ENCODE results near the gene NR1D1. TPM values are rescaled to one million over a fixed set of nuclear protein-coding genes. Genes with fewer than 3 reads are reported as not detected.
"Not testable (repeated sequence)": the region's sequence is repeated elsewhere in the genome, so short reads cannot be mapped to it uniquely, and the experiment has no call there.

NR1D1 gene
- total RNA-seq, 1 experiment from 2014 or later: 63.7 TPM

DNA sequence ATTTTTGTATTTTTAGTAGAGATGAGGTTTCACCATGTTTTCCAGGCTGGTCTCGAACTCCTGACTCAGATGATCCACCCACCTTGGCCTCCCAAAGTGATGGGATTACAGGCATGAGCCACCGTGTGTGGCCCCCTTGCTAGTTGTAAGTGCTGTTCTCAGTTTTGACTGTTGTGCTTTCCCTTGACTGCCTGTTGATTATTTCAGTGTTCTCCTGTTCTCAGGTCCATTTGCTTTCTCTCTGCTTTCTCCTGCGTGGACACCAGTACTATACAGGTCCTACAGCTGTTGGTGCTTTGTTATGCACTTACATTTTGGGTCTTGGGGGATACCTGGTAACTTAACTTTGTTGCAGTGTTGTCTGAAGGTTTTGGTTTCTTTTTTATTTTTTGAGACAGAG lies 48.1 kb upstream of the NR1D1 start (continued):
- TF ChIP-seq SIN3A (IDR thresholded peaks at IDR 0.05; ENCODE audit: low read depth): no peak
- TF ChIP-seq, protein P1, sequence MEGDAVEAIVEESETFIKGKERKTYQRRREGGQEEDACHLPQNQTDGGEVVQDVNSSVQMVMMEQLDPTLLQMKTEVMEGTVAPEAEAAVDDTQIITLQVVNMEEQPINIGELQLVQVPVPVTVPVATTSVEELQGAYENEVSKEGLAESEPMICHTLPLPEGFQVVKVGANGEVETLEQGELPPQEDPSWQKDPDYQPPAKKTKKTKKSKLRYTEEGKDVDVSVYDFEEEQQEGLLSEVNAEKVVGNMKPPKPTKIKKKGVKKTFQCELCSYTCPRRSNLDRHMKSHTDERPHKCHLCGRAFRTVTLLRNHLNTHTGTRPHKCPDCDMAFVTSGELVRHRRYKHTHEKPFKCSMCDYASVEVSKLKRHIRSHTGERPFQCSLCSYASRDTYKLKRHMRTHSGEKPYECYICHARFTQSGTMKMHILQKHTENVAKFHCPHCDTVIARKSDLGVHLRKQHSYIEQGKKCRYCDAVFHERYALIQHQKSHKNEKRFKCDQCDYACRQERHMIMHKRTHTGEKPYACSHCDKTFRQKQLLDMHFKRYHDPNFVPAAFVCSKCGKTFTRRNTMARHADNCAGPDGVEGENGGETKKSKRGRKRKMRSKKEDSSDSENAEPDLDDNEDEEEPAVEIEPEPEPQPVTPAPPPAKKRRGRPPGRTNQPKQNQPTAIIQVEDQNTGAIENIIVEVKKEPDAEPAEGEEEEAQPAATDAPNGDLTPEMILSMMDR (IDR thresholded peaks at IDR 0.05 in 2 of 3, conservative IDR thresholded peaks at IDR 0.05 in 1 of 3; ENCODE audit: borderline replicate concordance in 1 of 3, insufficient read depth in 1 of 3, low read depth in 2 of 3, low read length in 2 of 3): no peak

DNA sequence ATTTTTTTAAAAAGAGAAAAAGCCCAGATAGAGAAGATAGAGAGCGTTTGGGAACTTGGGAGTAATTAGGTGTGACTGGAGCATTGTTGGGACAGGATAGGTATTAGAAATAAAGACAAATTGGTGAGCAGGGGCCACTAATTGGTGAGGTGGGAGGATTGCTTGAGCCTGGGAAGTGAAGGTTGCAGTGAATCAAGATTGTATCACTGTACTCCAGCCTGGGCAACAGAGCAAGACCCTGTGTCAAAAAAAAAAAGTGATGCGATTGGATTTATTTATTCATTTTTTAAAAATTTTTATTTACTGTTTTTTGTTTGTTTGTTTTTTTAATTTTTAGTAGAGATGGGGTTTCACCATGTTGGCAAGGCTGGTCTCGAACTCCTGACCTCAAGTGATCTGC lies 45.1 kb upstream of the NR1D1 start:
- no peak overlapping the region for H2AFZ ChIP-seq (ENCODE audit: low read depth, low read length, poor library complexity, severe bottlenecking)
- H3K4me2 ChIP-seq (ENCODE audit: low read length): no peak overlapping the region
- H3K4me3 ChIP-seq (replicated peaks in 1 of 2; ENCODE audit: low read depth in 1 of 2, low read length in 2 of 2): no peak overlapping the region
- intact Hi-C loops (cut with micrococcal nuclease): no loop called here
- no peaks in the 10 kb centered on the region for H3K9me3 ChIP-seq (ENCODE audit: control insufficient read depth in 1 of 2, insufficient read depth in 1 of 2, low read depth in 1 of 2, low read length in 2 of 2)
- H3K9ac ChIP-seq (ENCODE audit: low read length): no peak overlapping the region
- peaks cover 20 to 46% of the 10 kb centered on the region in 2 experiments for H3K36me3 ChIP-seq (ENCODE audit: control insufficient read depth in 1 of 2, insufficient read depth in 2 of 2, low read length in 2 of 2)
- DNase-seq (ENCODE audit: low read depth, low spot score) (no peak), ATAC-seq (no peak)
- RAD21 ChIA-PET (ENCODE audit: low non-redundant PET in 1 of 2, low total read pairs in 2 of 2, uncharacterized antibody in 2 of 2, unreplicated experiment in 2 of 2): no interaction called here
- H3K27ac ChIP-seq (ENCODE audit: low read depth, low read length): no peak overlapping the region
- no peaks in the 10 kb centered on the region for H3K9me2 ChIP-seq (ENCODE audit: insufficient read depth)
- POLR2A ChIA-PET: no interaction called here
- peaks cover 0 to 9% of the 10 kb centered on the region in 2 experiments; a peak in 3 of 4 replicates for H3K4me1 ChIP-seq (ENCODE audit: control insufficient read depth in 1 of 2, insufficient read depth in 2 of 2, low read length in 2 of 2)
- TF ChIP-seq CEBPB (IDR thresholded peaks at IDR 0.05; ENCODE audit: low read depth): no peak
- TF ChIP-seq, protein P1 (IDR thresholded peaks at IDR 0.05 in 2 of 3, conservative IDR thresholded peaks at IDR 0.05 in 1 of 3; ENCODE audit: borderline replicate concordance in 1 of 3, insufficient read depth in 1 of 3, low read depth in 2 of 3, low read length in 2 of 3): no peak
- no TSS peak for BruUV-seq (replicated peaks)
- CTCF ChIA-PET: no interaction called here
- peaks cover 78% of the 10 kb centered on the region for H3K79me2 ChIP-seq (ENCODE audit: insufficient read depth, low read length)
- H4K20me1 ChIP-seq (ENCODE audit: insufficient read depth): no peaks in the 10 kb centered on the region; the same call in 1 of the 2 replicates
- H3K27me3 ChIP-seq (ENCODE audit: insufficient read depth, low read length): no peaks in the 10 kb centered on the region

DNA sequence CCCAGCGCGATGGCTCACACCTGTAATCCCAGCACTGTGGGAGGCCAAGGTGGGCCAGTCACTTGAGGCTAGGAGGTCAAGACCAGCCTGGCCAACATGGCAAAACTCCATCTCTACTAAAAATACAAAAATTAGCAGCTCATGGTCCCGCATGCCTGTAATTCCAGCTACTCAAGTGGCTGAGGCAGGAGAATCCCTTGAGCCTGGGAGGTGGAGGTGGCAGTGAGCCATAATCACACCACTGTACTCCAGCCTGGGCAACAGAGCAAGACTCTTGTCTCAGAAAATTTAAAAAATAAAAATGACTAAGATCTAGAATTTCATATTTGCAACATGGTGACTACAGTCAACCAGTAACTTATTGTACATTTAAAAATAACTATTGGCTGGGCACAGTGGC lies 42.8 kb upstream of the NR1D1 start:
- H3K27me3 ChIP-seq (ENCODE audit: insufficient read depth, low read length); CTCF ChIA-PET; H4K20me1 ChIP-seq (ENCODE audit: insufficient read depth); DNase-seq (ENCODE audit: low read depth, low spot score); H3K4me2 ChIP-seq (ENCODE audit: low read length); H3K9me3 ChIP-seq (ENCODE audit: control insufficient read depth in 1 of 2, insufficient read depth in 1 of 2, low read depth in 1 of 2, low read length in 2 of 2); intact Hi-C loops (cut with micrococcal nuclease); H3K4me3 ChIP-seq (replicated peaks in 1 of 2; ENCODE audit: low read depth in 1 of 2, low read length in 2 of 2); H3K27ac ChIP-seq (ENCODE audit: low read depth, low read length); H2AFZ ChIP-seq (ENCODE audit: low read depth, low read length, poor library complexity, severe bottlenecking); BruUV-seq (replicated peaks); RAD21 ChIA-PET (ENCODE audit: low non-redundant PET in 1 of 2, low total read pairs in 2 of 2, uncharacterized antibody in 2 of 2, unreplicated experiment in 2 of 2); ATAC-seq; H3K9me2 ChIP-seq (ENCODE audit: insufficient read depth); H3K9ac ChIP-seq (ENCODE audit: low read length): not testable (repeated sequence)
- POLR2A ChIA-PET: interaction anchor here (0.7 to 0.9 kb wide), 2 partner anchors 9 to 14 kb away, joined by 3 to 5 read pairs; no protein-coding TSS in a partner anchor
- H3K36me3 ChIP-seq (ENCODE audit: control insufficient read depth in 1 of 2, insufficient read depth in 2 of 2, low read length in 2 of 2): peaks cover 5 to 29% of the 10 kb centered on the region in 2 experiments; a peak in 3 of 4 replicates
- peaks cover 6 to 21% of the 10 kb centered on the region in 2 experiments for H3K4me1 ChIP-seq (ENCODE audit: control insufficient read depth in 1 of 2, insufficient read depth in 2 of 2, low read length in 2 of 2)
- H3K79me2 ChIP-seq (ENCODE audit: insufficient read depth, low read length): peaks cover 70% of the 10 kb centered on the region
